COLO668 (cell line): ENCODE results near the gene NFIX.

Experiments used
- DNase-seq: peaks from one replicate; lab custom pipeline; 2025; ENCODE audit not compliant: unreplicated experiment; lab: John Stamatoyannopoulos, UW

NFIX gene

DNA sequence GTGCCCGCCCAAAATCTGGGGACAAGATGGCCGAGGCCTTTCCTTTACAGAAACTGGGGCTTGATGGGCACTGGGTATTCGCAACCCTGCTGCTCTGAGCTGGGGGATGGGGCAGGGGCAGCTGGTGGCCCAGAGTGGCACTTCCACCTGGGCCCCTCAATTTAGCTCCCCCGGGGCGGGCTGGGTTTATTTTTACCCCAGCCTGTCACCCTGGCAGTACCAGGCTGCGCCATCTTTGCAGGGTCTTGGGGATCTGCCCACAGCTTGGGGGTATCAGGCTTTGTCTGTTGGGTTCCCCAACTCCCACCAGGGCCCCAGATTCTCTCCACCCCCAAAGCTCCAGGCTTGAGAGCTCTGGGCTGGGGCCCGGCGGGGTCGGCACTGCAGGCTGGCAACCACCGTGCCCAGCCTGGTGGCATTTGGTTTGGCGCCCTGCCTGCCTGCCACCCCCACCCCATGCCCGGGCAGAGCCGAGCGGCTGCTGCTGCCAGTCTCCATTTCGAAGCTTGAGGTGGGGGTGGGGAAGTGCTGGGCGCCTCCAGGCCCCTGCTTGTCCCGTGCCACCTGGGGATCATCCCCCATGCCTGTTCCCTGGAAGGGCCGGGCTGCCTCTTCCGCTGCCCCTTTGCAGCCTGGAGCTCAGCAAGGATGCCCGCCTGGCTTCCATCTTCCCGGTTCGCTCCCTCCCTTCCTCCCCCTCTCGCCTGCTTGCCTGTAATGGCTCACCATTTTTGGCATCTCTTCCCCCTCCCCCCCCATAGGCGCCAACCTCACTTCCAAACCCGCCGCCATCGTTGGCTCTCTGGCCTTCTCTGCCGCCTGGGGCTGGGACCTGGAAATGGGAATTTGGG is 11.4 kb downstream of the NFIX start:
- DNase-seq: no peak

DNA sequence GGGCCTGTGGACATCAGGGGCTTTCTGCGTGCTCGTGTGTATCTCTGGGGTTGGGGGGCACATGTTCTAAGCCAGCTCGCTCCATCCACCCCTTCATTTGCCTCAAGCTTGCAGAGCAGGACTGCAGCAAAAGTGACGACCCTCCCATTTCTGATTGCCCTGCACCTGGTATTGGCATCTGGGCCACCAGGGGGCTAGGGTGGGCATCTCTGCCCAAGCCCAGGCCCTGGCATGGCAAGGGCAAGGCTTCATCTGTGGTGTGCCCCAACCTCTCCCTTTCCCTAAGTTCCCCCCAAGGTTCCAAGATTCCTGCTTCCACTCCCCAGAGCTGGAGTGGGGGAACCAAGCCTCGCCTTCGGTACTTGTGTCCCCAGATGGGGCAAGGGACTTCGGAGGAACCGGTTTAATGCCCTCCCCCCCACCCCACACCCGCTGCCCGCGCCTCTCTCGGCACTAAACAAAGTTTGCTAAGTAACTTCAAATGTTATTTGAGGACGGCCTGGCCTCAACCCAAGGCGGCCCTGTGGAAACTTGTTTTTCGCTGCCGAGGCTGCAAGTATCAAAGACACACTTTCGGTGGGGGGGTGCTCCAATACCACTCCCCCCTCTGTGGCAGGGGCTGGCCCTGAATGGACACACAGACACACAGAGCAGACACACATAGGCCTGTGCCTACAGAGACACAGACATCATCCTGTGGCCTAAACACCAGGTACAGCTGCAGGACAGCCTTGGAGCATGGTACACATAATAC is 12.2 kb downstream of the NFIX start:
- no peak for DNase-seq

DNA sequence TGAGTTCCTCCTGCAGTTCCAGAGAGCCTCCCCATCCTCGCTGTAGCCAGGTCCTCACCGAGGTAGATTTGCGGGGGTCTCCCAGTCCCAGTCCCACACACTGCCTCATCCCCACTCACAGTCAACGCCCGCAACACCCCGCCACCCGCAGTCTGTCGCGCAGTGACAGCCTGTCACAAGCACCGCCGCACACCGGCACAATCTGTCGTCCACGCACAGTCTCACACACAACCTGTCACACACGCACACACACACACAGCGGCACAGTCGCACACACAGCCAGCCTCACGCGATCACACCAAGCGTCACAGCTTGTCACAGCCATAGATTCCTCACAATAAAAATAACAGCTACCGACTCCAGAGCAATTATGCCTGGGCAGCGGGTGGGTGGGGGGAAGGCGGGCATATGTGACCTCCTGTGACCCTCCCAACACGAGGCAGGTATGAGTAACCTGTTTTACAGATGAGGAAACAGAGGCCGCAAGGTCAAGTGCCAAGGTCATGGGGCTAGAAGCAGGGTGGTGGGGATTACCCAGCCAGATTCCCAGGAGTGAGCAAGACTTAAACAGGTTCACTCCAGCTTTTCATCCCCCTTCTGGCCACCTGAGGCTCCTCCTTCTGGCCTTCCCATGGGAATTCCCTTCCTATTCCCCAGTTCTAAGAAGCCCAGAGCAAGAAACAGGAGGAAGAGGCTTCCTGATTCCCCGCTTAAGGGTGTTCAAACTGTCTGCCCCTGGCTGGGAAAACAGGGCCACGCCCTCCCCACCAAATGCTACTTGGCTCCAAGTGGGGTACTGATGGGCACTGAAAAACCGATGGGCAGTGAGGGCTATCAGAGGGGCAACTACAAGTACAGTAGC is 13.9 kb downstream of the NFIX start:
- no peak for DNase-seq

DNA sequence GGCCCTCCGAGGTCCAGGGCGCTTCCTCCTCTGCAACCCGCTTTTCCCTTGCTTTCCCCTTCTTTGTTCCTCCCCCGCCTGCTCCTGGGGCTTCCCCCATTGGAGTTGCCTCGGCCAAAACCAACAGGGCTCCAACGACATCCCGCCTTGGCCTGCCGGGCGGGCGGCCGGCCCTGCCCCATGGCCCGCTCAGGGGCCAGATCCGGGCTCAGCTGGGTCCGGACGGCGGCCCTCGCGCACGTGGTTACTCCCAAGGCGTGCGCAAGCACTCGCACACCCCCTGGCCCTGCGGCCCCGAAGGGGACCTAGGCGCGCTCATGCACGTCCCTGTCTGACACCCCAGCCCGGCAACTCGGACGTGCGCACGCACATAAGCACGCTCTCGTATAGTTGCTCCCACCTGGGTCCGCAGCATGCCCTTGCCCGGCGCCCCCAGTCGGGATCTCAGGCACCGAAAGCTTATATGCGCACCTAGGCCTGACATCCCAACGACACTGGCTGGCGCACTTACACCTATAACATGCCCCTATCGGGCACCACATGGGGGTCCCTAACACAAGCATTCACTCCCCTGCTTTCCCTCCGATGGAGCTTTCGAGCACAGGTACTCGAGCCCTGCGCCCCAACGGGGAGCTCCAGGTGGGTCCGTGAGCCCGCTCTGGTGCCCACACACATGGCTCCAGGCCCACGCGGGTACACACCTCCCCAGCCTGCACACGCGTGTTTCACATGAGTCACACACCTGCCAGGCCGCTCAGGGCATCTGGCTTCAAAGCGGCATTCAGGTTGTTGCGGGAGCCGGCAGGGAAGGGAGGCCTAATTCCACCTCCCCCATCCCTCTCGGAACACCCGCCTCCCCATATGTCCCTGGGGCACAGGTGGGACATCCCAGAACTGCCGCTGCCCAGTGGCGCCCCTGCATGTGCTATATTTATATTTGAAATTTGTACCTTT is 15.0 kb downstream of the NFIX start:
- no peak for DNase-seq

DNA sequence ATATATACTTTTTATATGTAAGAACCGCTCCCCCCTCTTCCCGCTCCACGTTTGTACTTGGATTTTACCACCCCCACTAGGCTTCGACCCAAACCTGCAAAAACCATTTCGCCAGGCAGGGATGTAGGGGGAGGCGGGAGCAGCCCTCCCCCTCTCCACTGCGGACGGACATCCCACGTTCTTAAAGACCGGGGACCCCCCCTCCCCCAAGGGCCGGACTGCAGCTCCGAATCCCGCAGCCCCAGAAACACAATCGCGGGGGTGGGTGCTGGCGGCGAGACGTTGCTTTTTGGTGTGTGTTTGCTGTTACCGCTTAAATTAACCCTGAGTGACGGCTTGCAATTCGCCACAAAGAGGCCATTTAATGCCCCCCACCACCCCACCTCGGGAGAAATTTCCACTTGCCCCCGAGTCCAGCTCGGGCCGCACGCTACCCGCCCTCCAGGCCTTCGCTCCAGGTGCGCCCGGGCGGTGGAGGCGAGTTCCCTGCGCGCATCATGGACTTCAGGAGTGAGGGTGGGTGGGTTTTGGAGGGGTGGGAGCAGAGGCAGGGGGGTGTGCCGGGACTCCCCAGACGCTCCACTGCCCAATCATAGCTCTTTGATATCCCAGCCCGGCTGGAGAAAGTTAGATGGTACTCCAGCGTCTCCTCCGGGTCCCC is 15.8 kb downstream of the NFIX start:
- no peak for DNase-seq

DNA sequence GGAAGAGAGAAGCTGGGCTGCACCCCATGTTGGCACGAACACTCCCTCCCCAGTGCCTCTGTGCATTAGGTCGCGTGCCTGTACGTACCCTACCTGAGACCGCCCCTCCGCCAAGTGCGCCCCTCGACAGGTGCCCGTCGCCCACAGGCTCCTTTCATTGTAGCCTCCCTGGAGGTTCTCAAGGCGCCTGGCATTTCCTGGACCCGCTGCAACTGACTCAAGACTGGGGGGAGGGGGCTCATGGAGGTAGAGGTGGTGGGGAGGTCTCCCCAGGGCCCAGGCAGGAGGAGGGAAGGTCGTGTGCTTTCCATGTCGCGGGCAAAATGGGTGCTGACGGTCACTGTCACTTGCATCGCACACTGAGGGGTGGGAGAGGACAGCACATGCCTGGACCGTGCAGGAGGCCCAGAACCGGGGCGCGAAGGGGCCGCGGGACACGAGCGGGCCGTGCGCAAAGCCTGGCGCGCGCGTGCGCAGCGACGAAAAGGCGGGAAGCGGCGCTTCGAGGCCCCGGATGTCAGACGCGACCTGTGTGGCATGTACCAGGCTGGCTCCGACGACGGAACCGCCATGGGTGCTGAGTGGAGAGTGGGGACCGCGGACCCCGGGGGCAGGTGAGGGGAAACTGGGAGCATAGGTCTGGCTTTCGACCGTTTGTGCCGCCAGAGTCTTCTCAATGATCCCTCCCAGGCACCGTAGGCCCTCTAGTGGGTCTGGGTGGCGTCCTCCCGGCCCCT is 16.5 kb downstream of the NFIX start:
- DNase-seq: no peak

DNA sequence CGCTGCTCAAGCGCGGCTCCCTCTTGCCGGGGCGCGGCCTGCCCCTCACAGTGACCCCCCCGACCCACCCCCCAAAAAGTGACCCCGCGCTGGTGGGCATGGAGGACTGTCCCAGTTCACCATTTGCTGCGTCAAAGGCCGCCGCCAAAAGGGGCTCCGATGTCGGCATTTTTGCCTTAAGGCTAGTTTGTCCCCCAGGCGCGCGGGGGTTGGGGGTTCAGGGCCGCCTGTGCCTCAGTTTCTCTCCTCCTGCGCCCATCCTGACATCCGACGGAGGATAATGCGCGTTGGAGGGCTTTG is 17.1 kb downstream of the NFIX start:
- no peak for DNase-seq

DNA sequence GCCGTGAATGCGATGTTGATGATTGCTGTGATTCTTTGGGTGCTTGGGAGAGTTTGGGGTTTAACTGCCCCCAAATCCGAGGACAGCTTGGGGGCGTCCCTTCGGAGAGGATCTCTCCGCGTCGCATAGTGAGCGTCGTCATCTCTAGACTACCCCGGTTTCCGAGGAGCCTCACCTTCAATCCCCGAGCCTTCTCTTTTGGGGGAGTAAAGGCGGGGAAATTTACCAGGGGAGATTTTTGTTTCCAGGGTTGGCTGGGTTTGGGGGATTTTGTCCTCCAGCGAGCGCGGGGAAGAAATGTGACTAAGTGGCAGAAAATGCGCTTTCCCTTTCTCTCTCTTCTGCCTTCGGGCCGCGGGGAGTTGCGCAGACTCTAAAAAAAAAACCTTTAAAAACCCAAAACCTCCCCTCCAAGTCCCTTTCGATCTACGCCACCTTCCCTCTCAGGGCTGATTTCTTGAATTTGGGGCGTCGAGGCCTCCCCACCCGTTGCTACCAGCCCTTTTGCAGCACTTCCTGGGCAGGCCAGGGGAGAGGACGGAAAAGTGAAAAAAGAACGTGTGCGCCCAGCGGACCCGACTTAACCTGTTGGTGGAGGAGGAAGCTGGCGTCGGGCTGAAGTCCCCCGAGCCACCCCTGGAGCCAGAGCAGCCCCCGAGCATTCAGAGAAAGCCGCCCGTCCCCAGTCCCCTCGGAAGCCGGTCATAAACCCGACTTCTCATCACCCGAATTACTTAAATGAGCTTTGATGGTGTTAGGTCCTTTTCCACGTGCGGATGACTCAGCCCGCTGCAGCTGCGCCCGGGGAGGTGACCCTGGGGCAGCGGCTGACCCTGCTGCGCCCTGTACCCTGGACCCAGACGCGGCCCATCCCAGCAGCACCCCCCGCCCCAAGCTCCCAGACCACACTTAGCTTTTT is 17.7 kb downstream of the NFIX start:
- peak; percentile 9 for DNase-seq

DNA sequence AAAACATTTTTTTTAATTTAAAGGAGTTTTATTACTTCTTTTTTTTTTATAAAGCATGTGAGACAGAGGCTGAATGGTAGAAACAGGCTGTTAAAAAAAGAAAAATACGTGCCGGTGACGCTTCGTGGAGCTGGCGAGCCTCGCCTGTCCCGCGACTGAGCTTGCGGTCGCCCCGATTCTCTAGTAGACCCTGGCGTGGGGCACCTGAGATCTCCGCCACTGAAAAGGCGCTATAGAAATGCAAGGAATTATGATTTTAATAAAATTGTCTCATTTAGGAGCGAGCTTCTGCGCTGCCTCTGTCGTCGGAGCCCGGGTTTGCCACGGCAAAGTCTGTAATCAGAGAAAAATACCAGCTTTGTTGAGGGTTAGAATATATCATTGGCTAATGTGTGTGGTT is 18.4 kb downstream of the NFIX start:
- no peak for DNase-seq

DNA sequence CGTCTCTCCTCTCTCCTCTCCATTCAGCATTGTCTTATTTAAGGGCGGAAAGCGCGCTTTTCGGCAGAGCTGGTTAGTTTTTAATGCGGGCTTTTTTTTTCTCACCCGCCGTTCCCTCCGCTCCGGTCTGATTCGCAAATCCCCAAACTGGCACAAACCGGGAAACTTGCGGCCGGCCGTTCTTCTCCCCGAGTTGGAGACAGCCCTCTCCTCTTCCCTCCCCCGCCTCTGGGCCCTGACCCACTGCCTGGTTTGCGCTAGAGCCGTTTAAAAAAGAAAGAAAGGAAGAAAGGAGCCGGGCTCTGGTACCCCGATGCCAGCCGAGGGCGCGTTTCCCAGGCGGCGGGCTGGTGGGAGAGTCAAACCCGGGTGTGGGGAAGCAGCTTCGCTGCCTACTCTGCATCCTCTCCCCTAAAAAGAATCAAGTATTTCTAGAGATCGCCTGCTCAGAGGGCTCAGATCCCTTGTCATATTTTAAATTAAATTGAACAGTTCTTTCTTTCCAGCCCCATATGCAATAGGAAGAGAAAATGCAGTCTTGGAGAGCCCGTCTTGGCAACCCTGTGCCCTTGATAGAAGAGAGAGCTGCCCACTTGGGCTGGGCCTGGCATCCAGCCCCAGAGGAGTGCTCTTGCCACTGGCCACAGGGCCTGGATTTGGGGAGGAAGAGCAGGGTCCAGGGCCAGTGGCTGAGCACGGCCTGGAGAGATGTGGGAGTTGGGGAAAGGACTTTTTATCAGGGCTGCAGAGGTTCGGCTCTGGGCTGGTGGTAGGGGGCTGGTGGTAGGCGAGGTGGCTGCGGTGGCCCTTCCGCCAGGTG is 19.0 kb downstream of the NFIX start:
- no peak for DNase-seq

DNA sequence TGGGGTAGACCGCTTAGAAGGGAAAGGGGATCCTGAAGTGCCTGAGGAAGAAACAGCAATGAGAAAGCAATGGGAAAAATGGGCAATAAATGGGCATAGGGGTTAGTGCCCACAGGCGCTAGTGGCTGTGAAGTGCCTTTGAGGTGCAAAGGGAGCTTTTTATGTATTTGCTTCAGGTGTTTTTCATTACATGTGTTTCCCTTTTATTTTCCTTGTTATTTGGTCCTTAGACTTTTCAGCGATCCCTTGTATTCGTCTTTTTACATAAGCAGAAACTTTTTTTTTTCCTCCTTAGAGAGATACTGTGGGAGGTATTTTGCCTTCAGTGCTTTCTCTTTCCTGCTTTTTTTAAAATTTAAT is 19.6 kb downstream of the NFIX start:
- DNase-seq: no peak

DNA sequence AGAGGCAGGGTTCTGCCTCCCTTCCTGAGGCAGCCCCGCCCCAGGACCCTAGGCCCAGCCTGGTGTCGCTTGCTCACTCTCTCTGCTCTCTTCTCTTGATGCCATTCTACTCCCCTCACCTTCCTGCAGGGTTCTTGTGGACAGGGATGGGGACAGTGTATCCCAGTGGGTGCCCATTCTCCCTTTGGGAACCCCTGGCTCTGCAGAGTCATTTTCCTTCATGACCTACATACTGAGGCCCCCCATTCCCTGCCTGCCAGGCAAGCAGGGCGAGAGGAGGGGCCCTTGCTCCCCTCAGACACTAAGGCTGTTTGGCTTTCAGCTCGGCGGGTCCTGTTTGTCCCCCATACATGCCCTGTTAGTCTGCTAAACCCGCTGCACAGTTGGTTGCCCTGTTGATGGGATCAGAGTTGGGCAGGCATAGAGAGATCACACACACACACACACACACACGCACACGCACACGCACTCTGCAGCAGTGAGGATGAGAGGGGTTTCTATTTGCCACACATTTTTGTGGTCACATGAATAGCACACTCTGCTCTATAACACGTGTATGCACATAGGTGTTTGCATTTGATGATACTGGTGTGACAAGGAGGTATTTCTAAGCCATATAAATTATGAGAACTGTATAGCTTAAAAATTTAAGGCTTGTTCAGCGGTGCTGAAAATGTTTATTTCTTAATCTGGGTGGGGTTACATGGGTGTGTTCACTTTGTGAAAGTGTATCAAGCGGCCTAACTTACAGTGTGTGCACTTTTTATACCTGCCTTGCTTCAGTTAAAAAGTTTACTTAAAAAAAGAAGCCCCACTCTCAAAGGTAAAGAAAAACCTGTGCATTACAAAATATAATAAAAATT is 20.3 kb downstream of the NFIX start:
- no peak for DNase-seq

DNA sequence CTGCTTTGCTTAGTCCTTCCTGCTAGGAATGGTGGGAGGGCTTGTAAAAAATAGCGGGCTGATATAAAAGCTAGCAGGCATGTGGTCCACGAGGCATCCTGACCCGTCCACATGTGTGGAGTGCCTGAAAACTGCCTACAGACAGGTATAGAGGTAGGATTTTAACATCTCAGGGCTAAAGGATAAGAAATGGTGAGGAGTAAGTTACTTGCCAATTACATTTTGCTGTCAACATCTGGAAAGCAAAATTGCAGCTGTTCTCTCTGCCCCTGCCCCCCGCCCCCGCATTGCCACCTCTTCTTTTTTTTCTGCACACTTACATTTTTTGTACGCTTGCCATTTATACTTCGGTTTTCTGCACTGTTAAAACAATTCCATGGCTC is 21.0 kb downstream of the NFIX start:
- DNase-seq: no peak

DNA sequence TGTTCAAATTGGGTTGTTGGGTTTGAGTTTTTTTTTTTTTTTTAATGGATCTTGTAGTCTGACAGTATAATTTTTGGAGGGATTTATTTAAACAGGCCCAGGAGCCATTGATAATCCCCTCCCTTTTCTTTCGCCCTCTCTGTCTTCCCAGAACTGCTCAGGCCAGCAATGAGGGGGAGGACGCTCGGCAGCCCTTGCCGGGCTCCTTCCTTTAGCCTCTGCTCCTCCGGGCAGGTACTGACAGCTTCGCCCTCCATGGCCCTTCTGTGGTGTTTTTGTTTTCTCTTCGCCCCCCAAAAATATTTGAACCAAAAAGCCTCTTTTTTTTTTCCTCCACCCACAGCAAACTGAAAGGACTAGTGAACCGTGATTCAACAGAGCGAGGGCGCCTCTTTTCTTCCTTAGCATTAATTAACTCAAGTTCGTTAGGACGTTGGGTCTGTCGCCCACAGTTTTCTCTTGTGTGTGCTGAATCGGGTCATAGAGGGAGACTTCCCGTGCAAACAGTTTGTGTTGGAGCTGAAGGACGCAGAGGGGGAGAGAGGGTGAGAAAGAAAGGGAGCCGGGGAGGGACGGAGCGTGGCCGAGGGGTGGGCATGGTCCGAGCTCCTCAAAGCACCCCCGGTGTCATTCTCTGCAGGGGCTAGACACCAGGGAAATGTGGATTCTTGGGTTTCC is 21.5 kb downstream of the NFIX start:
- DNase-seq: no peak

DNA sequence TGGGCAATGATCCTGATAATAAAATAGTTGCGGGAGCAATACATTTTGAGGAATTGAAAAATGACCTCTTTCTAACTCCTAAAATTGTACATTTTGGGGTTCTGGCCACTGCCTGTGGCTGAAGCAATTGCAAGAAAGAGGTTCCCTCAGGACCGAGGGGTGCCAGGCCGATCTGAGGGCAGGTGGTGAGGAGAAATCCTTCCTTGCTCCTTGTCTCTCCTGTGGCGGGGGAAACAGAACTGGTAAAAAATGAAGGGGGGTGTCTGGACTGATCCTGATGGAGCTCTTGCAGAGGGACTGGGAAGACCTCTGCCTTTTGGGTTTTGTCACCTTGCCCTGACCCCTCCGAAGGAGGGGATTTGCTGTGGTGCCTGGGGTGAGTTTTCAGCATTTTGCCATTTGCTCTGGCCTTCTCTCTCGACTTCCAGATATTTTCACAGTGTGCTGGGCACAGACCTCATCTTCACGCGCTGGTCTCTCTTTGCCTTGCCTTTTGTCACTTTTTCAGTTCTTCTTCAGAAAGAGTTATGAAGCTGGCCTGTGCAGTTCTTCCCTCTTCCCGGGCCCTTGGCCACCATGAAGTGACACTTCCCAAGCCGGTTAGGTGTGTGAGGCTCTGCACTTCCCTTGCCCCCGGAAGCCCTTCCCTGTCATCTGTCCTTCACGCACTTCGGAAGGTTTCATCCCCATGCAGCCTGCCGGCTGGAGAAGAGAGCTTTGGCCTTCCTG is 22.2 kb downstream of the NFIX start:
- no peak for DNase-seq
